Activated CD4-positive, CD25-positive, alpha-beta regulatory T cell treated with anti-CD3 and anti-CD28 coated beads, Interleukin-2, amount 50 U/mL, for 16 hours (primary cell): Measurements from ENCODE around the gene IFIT2.
"Not testable (repeated sequence)": the region's sequence is repeated elsewhere in the genome, so short reads cannot be mapped to it uniquely, and the experiment has no call there.

Experiments
- DNase-seq: peaks from one replicate; pipeline ENCODE4 v3.0.0-alpha.2; 2020; ENCODE audit warnings: low read depth, low spot score

IFIT2 gene

DNA sequence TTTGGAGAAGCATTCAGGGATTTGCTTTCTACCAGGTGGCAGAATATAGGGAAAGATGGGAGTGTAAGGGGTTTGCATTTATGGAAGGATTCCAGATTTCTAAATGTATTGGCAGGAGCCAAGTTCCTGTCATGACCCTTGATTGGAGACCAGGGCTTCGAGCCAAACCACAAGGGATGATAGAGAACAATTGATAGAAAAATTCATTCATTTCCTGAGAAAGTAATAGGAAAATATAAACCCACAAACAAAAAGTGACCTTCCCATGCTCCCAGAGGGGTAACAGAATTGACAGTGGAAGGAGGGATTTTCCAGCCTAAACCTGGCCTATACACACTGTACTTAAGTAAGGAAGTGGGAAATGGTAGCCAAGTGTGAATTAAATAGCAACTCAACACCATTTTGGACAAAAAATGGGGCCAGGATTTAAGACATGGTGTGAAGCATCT, 22.4 kb upstream of the IFIT2 start:
- no peak for DNase-seq

DNA sequence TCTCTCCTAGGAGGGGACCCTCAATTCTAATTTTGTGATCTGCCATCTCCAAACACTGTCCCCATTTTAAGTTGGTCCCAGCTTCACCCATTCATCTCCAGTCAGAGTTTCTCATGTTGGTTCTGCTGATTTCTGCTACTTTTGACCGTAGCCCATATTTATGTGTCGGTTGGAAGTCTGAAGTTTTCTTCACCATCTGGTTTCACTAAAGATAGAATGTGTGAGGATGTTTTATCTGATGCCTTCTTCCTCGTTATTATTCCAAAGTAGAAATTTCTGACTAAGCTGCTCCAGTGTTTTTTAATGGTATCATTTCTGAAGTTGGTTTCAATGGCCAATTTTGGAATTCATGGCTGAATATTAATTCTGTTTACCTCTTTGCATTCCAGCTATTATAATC, 21.3 kb upstream of the IFIT2 start:
- no peak for DNase-seq

- no peak for DNase-seq
Observed at GRCh38 chr10:89281606-89282395, 20.0 kb upstream of the IFIT2 start.

- DNase-seq, result no peak
Observed at GRCh38 chr10:89283025-89283935, 18.6 kb upstream of the IFIT2 start.

DNA sequence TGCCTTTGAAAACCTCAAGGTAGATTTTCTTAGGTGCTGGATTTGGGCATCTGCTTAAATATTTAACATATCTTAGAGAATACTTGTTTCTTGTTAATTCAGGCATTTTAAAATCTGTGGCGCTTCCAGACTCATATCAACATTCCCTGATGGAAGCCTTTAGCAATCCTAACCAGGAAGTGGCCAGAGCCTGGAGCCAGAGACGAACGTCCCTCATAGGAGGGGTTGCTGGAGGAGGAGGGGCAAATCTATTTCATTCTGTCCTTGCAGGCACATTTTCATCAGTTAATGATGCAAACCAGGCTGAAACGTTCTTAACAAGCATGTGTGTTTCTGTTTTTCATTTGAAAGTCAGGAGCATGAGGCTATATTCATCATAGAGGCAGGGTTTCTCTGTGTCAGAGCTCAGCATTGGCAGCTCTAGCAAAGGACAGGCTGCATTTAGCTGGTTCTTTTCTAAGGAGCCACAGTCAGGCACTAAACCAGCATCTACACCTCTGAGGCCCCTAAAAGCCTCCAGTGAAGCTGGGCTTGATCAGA, 17.8 kb upstream of the IFIT2 start:
- no peak for DNase-seq

- not testable (repeated sequence) for DNase-seq
Observed at GRCh38 chr10:89284711-89285110, 17.1 kb upstream of the IFIT2 start.

GRCh38 chr10:89285303-89285702, 16.5 kb upstream of the IFIT2 start:
- DNase-seq, result not testable (repeated sequence)

DNA sequence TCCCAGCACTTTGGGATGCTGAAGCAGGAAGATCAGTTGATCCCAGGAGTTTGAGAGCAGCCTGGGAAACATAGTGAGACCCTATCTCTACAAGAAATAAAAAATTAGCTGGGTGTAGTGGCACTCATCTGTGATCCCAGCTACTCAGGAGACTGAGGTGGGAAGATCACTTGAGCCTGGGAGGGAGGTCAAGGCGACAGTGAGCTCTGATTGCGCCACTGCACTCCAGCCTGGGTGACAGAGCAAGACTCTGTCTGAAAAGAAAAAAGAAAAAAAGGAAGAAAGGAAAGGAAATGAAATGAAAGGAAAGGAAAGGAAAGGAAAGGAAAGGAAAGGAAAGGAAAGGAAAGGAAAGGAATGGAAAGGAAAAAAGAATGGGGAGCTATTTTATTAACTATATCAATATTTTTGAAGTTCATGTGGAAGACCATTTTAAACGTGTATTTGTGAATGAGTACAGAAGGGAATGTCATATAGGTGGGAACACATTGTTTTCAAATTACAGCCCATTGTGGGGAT, 7.1 kb upstream of the IFIT2 start:
- no peak for DNase-seq

GRCh38 chr10:89295597-89295996, 6.2 kb upstream of the IFIT2 start:
- no peak for DNase-seq

DNA sequence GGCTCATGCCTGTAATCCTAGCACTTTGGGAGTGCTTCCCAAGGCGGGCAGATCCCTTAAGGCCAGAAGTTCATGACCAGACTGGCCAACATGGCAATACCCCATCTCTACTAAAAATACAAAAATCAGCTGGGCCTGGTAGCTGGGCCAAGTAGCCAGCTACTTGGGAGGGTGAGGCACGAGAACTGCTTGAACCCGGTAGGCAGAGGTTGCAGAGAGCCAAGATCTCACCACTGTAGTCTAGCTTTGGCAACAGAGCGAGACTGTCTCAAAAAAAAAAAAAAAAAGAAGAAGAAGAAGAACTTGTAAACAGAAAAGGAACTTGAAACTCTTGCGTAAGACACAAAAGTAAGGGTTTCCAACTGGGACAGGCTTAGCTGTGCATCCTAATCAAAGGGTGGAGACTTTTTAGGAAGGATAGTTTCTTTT, 5.6 kb upstream of the IFIT2 start:
- no peak for DNase-seq

DNA sequence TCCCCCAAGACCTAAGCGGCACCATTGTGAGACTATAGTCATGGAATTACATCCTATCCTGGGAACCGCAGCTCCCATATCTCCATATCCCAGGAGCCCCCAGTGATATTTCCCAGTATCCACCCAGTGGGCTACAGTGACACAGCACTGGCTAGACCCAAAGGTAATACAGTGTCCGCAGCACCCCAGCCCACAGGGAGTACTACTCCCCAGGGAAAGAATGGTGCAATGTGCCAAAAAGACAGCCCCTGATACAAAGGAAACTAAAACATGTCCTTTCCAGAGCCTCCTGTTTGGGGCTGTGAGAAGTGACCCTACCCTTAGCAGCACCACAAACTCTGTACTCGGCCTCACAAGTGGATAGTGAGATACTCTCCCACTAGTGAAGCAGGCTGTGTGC, 4.5 kb upstream of the IFIT2 start:
- DNase-seq, result no peak

DNA sequence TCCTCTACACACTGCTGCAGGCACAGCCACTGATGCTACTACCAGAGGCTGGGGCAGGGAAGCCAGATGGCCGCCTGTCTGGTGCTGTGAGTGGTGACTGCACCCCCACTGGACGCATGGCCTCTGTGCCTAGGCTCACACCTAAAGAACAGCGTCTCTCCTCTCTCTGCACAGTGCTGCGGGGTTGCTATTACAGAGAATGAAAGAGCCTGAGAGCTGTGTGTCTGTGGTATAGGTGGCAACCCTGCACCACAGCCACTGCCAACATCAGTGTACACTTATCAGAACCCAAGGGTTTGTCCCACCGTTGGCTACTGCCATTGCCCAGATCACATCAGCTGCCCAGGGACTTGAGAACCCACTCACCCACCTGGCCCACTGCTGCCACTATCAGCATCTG, 4.1 kb upstream of the IFIT2 start:
- DNase-seq, result no peak

DNA sequence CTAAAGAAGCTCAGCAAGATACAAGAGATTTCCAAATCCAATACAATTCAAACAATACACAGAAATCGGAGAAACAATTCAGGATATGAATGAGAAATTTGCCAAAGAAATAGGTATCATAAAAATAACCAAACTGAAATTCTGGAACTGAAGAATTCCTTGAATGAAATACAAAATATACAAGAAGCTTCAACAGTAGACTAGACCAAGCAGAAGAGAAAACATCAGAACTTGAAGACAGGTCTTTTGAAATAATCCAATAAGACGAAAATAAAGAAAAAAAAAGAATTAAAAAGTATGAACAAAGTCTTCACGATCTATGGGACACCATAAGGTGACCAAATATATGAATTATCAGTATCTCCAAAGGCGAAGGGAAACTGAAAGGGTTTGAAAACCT, 2.8 kb upstream of the IFIT2 start:
- DNase-seq, result no peak

GRCh38 chr10:89301232-89301631, 614 bp upstream of the IFIT2 start:
- no peak for DNase-seq

- DNase-seq, result no peak
Observed at GRCh38 chr10:89302625-89303024, 779 bp downstream of the IFIT2 start.

DNA sequence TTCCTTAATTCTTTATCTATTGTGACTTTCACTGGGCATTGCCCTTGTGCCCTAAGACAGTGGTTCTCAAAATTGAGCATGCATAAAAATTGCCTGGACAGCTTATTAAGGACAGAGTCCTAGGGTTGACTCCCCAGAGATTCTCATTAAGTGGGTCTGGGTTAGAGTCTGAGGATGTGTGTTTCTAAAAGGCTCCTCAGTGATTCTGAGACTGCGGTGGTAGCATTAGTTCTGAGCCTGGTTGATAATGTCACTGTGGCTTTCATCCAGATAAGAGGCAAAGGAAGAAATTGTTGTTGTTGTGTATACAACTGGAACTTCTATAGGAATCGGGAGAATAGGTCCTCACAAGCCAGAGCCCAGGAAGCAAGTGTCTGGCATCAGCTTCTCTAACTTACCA, 1.3 kb downstream of the IFIT2 start:
- DNase-seq, result no peak

DNA sequence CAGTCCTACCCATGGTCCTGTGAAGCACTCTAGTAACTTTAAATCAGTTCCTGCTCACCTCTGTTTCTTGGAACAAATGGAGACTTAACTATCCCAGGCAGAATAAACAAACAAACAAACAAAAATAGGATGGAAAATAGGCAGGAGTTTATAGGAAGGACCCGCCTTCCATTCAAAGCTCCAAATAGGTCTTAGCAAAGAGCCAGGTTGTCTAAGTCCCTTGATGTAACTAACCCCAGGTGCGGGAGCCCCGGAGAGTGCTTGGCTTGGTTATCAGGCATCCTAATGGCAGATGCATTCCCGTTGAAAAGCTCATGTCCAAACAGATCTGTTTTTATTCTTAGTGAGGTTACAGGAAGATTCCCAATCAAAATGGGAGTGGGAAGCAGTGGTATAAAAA, 2.2 kb downstream of the IFIT2 start:
- no peak for DNase-seq

DNA sequence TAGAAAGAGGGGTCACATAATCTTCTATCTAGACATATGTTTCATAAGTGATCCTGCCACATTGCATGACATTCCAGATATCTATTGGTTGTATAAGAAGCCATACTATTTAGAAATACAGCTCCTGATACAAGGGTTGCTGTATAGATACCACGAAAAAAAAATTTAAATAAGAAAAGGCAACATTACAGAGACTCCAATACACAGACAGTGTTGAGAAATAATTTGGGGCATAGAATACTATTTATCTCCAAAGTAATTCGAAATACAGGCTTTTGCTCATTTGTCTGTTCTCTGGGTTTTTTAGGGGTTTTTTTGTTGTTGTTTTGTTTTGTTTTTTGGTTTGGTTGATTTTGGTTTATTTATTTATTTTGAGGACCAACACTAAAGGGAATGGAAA, 2.6 kb downstream of the IFIT2 start:
- DNase-seq, result no peak

DNA sequence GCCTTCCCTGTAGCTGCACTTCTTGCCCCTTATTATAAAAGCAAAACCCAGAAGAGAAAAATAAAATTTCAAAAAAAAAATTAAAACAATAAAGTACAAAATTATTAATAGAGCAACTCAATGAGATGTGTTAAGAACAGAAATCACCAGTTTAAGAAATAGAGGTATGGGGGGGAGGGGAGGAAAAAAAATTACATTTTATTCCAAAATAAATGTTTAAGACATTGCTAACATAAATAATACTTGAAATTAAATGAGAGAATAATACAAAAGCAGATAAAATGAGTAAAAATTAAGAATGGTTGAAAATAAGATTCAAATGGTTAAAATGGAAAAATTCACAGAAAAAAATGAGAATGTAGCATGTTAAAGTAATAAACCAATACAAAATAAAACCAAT, 3.1 kb downstream of the IFIT2 start:
- no peak for DNase-seq

- DNase-seq, result no peak
Observed at GRCh38 chr10:89305766-89306433, 4.1 kb downstream of the IFIT2 start.

- no peak for DNase-seq
Observed at GRCh38 chr10:89306434-89307268, 4.8 kb downstream of the IFIT2 start.
